ENCODE data around the gene GALR2.

GALR2 gene

DNA sequence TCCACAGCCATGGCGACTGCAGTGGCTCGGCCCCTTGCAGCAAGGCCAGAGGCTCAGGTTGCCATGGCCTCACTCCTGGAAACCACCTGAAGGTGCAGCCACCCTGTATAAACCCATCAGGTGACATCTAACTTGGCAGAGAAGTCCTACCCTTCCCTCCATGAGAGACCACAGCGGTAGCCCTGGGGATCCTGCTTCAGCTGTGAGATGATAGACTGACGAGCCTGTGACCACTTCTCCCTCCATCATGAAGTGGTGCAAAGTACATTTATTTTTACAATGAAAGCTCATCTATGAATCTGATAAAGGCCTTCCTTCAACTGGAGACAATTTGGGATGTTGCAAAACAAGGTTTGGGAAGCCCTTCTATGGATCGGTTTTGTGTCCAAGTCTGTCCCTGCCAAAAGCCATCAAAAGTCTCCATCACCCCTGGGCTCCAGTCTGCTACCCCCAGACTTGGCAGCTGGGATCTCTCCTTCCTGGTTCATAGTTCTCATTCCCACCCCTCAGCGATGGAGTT, 6.2 kb downstream of the GALR2 start:
- no peak for DNase-seq

GRCh38 chr17:76081295-76082210, 7.0 kb downstream of the GALR2 start:
- no peak for DNase-seq

DNA sequence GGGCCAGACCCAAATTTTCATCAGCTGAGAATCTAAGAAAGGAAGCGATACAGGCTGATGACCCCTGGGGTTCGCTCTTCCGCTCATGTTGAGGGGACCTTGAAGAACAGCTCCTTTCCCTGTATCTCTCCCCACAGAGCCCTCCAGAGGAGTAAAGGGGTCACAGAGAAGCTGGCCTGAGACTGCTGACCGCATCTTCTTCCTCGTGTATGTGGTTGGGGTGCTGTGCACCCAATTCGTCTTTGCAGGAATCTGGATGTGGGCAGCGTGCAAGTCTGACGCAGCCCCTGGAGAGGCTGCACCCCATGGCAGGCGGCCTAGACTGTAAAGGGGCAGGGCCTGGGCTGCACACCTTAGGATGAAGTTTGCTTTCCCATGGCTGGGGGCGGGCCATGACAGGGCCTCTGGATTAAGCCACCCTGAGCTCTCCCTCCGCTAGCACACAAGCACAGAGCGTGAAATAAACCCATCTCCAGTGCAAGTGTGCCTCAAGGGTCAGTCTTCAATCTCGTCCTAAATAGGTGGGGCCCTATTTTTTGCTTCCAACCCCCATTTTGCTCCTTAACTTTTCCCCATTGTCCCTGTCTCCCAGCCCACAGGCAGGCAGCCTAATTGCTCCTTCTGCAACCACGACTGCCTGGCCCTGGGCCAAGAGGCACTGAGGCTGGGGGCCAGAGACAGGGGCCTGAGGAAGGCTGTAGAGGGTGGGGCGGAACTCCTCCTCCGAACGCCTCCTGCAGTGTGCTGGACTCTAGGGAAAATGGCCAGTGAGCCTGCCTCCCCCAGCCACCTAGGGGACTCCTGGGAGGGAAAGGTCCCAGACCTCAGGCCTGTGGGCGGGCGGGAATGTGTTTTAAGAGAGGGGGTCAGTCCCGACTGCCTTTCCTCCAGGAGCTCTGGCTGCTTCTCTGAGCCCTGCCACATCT, 8.0 kb downstream of the GALR2 start:
- no peak for DNase-seq

- no peak for DNase-seq
Measured at GRCh38 chr17:76083536-76084182, 9.1 kb downstream of the GALR2 start.

DNA sequence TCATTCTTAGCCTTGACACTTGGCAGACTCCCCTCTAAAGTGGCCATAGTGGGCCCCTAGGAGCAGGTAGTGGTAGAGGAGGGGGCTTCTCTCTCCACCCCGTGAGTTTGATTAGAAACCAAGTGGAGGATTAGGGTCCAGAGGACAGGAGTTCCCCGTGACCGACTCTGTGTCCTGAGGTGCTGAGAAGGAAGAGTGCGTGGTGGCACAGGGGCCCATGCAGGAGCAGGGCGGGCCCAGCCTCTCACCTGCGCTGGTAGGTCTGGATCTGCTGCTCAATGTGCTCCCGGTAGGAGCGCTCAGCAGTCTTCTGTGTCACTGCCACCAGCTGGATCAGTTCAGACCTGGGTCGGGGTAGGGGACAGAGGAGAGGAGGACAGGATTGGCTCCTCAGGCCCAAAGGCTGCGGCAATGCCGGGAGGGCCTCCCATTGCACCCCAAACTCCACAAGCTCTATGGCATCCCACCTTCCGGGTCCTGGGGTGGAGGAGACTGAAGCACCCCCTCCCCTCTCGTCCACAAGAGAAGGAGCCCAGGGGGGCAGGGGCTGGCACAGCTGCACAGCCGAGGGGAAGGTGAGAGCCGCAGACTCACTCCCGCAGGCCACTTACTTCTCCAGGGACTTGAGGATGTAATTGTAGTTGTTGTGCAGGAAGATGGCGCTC, 10.6 kb downstream of the GALR2 start:
- no peak for DNase-seq

GRCh38 chr17:76085731-76086366, 11.3 kb downstream of the GALR2 start:
- no peak for DNase-seq

GRCh38 chr17:76086384-76086783, 11.8 kb downstream of the GALR2 start:
- no peak for DNase-seq

GRCh38 chr17:76087531-76087930, 12.9 kb downstream of the GALR2 start:
- no peak for DNase-seq

DNA sequence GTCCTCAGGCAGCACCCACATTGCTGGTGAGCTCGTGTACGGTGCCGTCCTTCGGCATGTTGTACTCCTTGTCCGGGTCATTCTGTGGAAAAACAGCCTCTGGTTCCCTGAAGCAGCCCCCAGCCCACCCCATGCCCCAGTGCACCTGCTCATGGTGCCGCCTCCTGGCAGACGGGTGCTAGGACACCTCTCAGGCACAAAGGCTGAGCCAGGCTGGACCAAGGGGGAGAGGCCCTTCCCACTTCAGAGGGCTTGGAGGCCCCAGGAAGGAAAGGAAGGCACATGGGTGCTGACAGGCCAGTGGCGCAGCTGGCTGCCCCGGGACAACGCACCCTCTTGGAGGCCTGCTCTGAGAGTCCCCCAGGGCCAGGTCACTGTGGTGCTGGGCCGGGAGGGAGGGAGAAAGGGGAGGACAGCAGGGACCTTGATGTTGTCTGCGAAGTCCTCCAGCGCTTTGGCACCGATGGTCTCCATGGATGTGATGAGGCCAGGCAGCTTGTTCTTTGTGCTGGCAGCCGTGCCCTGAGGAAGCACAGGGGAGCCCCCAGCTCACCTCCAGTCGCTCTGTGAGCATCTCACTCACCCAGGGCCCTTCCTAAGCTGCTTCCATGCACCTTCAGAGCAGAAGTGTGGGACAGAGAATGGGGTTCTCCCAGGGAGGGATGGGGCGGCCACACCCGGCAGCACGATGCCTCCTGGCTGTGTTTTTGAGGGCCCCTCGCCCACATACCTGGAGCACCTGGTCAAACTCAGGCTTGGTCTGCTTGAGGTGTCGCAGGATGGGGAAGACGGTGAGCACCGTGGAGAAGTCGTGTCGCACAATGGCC, 13.7 kb downstream of the GALR2 start:
- no peak for DNase-seq

GRCh38 chr17:76088868-76089576, 14.4 kb downstream of the GALR2 start:
- no peak for DNase-seq

DNA sequence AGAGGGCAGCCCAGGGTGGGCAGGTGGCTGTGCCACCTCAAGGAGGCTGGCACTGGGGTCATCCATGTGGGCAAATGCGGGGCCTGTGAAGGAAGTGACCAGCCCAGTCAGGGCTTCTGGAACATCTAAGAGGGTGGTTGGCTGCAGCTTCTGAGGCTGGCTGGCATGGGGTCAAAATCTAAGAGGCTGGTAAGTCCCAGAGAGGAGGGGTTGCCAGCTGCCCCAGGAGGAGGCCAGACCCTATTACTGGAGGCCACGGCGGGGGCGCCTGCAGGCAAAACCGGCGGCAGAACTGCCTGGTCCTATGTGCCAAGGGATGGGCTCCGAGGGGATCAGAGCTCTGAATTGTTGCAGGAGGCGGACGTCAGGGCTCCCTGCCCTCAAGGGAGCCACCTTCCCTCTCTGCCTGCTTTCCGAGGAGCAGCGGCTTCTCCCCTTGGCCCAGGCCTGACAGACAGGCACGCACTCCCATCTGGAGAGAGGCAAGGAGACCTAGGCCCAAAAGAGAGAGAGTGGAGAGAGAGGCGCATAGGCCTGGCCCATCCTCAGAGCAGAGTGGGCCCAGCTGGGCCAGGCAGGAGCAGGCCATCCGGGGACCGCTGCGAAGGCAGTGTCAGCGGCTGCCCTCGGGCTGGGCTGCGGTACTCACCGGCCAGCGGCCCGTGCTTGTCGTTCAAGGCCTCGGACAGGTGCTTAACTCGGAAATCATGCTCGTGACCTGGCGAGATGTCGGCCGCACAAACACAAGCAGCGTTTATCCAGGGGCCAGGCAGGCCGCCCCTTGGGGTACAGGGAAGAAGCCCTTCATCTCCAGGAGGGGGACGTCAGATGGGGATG, 15.3 kb downstream of the GALR2 start:
- no peak for DNase-seq

DNA sequence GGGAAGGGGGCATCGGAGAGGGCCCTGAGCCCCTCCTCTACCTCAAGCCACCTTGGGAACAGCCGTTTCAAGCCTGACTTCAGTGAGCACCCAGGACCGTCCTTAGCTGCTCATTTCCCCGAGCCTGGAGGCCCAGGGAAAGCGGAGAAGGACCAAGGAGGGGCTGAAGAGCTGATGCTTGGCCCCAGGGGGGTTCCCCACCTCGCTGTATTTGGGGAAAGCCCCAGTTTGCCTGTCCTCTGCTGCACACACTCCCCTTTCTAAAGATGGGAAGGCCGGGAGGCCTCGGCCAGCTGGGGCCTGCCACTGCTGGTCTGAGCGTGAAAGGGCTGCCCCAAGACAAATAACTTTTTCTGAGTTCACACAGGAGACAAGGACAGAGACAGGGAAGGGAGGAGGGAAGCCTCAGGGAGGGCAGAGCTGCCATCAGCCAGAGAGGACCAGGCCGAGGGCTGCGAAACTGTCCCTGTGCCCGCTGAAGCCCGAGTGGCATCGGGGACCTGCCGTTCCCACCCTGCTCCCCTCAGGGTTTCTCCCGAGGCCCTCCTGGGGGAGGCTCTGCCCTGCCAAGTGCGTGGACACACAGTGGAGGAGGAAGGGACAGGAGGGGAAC, 16.0 kb downstream of the GALR2 start:
- no peak for DNase-seq

GRCh38 chr17:76091526-76092286, 17.1 kb downstream of the GALR2 start:
- no peak for DNase-seq

GRCh38 chr17:76092526-76093413, 18.2 kb downstream of the GALR2 start:
- no peak for DNase-seq

GRCh38 chr17:76094046-76094445, 19.5 kb downstream of the GALR2 start:
- DNase-seq = no peak

DNA sequence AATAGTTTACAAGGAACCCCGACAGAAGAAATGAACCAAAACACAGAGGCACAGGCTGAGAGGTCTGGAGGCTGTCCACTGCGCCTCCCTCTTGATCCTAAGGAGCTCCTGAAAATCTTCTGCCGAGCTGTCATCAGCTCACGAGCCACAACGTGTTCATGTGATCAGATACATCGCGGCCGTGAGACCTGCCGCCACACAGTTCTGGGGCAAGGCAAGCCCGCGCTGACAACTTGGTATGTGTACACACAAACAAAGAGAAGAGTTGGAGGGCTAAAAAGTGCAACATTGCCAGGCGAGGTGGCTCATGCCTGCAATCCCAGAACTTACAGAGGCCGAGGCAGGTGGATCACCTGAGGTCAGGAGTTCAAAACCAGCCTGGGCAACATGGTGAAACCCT, 21.4 kb downstream of the GALR2 start:
- no peak for DNase-seq

GRCh38 chr17:76097716-76098295, 23.2 kb downstream of the GALR2 start:
- DNase-seq = no peak

Data from NCI-H2081 treated with DMSO at 0.1 percent for 48 hours (cell line).